GM21717 (cell line): ENCODE data around the gene MECR.
A peak's percentile ranks its signal among the peaks of the same experiment; 100 is the strongest.

Experiments used
- ATAC-seq: cut with Tn5 transposase; IDR thresholded peaks from one replicate; pipeline ENCODE4 v1.9.1; 2021; ENCODE audit warnings: mild to moderate bottlenecking, moderate library complexity; ENCODE audit not compliant: unreplicated experiment

Gene MECR

DNA sequence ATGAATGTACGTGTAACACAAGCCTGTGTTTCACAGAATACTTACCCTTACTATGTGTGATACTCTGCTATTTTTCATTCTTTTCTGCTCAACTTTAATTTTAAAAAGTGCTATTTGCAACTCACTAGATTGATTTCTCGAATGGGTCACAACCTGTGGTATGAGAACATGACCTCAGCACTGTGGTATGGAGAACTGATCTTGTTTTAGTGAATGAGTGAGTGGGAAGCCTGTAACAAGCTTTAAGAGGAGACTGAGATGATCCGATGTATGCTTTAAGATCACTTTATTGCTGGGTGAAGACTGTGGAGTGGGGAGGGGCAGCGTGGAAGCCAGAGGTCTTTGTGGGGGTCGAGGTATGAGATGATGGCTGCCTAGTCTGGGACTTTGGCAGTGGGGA is 21.6 kb downstream of the MECR start:
- ATAC-seq = no peak

DNA sequence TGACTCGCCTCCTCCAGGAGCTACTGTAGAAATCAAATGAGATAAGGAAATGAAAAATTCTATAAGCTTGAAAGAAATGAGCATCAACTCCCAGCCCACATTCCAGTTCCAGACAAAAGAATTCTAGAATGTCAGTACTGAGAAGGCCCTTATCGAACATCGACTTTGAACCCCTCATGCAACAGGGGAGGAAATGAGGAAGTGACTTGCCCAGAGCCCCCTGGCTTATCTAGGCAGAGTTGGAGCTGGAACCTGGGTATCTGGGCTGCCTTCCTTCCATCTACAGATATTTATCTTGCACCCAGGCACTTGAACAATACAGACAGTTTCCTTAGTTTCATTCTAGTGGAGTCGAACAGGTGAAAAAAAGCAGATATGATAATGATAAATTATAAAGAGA is 22.3 kb downstream of the MECR start:
- no peak for ATAC-seq

DNA sequence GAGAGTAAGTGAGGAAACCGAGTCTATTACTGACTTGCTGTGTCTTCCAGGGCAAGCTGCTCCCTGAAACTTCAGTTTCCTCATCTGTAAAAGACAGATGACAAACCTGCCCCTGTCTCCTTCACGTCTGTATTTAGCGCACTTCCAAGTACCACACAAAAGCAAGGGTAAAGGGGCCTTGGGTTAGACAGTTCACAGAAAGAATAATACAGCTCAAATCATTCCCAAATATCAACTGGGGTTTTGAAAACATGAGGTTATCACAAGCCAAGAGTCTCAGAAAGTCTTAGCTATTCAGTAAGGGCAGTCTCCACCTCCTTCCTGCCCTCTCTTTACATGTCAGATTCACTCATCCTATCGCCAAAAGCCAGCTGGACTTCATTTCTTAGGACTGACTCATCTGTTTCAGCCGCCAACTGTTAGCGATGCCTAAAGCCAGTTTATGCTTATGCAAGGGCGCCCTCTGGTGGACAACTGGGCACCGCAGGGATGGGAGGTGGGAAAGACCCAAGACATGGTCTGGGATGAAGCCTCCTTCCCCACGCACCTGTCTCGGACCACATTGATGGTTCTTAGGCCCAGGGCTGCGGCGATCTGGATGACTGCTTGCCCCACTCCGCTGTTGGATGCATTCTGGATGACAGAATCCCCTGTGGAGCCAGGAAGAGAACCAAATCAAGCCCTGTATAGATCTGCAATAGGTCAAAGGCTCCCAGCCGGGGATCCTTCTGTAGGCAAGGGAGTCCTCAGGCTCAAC is 28.0 kb downstream of the MECR start:
- no peak for ATAC-seq

DNA sequence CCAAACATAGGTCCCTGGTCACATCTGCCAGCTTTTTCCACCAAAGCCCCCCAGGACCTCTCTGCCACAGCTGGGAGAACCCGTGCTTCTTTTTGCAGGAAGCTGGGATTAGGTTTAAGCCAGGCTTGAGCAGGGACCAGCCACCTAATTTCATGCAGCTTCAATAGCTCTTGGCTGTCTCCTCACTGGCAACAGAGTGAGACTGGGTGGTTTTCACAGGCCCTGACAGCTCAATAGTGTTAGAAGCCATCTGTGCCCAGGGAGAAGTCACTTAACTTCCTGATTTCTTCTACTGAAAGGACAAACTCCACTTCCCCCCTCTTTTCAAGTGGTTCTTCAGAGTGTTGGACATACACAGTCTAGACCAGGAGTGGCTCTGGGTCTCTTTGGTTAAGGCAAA is 28.7 kb downstream of the MECR start:
- ATAC-seq = no peak

DNA sequence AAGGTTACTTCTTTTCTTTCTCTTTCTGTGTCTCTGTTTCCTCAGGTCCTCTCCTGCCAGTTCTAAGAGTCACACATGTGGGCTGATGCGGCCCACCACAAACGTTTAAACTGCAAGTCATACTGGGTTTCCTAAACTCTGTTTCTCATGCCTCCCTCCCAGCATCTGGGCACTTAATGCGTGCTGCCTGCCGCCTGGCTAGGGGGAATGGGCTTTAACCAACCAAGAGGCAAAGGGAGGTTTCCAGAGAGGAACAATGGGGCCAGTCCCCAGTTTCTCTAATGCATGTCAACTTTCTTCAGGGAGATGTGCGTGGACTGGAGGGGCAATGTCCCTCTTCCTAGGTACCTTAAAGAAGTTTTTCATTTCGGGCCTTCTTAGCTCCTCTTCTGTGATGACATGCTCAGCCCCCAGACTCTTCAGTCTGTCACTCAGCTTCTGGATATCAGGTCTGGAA is 29.1 kb downstream of the MECR start:
- ATAC-seq = no peak

DNA sequence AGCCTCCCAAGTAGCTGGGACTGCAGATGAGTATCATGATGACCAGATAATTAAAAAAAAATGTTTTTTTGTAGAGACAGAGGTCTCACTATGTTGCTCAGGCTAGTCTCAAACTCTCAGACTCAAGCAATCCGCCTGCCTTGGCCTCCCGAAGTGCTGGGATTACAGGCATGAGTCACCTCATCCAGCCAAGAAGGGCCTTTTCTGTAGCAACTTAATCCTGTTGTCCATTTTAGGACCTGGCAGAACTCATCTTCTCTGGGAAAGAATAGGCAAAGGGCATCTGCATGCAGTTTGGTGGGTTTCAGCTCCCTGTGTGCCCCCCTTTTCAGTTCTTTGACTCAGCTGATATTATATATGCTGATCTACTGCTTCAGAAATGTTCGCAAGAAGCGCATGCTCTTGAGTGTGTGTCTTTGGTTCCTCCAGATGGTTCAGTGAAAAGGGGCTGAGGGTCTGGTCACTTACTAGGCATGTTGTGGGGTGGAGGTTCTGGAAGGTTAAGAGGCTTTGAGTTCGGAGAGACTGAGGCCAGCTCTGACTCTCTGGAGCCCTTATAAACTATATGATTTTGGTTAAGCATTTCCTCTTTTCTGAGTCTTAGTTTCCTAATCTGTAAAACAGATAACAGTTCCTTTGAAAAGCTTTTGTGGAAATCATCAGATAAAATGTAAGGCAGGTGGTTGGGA is 29.7 kb downstream of the MECR start:
- ATAC-seq = no peak

DNA sequence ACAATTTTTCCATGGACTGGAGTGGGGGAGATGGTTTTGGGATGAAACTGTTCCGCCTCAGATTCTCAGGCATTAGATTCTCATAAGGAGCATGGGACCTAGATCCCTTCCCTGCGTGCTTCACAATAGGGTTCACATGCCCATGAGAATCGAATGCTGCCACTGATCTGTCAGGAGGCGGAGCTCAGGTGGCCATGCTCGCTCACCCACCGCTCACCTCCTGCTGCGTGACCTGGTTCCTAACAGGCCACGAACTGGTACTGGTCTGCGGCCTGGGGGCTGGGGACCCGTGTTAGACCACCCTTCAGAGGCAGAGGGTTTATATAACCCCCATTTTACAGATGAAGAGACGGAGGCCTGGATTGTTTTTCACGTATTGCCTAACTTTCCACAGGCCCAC is 32.7 kb downstream of the MECR start:
- ATAC-seq = no peak

DNA sequence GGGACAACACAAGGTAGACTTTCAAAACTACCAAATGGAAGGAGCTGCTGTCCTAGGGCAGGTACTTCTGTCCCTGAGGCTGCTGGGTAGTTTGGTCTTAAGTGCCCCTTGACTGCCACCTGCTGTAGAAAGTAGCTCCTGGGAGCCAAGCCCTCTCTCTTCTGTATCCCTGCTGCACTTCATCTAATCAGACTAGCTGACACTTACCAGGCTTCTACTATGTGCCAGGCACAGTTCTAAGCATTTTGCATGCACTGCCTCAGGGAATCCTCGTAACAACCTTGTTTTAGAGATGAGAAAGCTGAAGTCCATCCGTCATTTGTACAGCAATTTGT is 33.2 kb downstream of the MECR start:
- no peak for ATAC-seq

DNA sequence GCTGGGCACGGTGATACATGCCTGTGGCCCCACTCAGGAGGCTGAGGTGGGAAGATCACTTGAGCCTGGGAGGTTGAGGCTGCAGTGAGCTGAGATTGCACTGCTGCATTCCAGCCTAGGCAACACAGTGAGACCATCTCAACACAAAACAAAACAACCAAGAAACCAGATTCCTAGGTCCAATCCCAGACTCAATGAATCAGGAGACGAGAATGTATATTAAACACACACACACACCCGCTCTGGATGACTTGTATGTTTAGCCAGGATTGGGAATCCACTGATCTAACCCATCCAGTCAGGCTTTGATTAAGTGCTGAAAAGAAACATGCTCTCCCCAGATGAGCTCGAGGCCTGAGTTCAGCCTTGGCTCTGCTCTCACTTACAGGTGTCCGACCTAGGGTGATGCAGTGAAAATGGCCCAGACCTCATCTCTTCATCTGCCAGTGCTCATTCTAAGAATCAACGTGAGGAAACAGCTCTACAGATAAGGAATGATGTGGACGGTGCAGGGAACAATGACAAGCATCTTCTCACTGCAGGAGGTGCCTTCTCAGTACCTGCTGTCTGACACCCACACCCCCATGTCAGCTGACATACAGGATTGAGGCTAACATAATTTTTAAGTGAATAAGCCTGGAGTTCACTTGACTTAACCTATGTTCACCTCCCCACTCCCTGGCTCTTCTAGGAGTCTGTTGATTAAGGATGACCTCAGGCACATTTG is 33.7 kb downstream of the MECR start:
- ATAC-seq = no peak

DNA sequence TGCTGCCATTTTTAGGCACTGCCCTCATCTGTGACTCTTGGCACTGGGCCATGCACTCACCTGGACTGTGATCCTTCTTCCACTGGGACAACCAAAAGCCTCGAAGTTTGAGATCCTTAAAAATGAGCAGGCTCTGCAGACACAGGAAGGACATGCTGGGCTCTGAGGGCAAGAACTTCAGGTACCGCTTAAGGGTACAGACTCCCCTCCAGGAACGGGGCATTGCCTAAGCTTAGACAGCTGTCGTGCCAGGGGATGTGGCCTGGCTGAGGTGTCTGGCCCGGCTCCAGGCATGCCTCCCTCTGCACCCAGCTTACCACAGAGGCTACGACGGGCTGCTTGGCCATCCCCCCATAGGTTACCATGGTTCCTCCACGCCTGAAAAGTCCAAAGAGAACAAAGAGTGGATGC is 34.8 kb downstream of the MECR start:
- no peak for ATAC-seq

DNA sequence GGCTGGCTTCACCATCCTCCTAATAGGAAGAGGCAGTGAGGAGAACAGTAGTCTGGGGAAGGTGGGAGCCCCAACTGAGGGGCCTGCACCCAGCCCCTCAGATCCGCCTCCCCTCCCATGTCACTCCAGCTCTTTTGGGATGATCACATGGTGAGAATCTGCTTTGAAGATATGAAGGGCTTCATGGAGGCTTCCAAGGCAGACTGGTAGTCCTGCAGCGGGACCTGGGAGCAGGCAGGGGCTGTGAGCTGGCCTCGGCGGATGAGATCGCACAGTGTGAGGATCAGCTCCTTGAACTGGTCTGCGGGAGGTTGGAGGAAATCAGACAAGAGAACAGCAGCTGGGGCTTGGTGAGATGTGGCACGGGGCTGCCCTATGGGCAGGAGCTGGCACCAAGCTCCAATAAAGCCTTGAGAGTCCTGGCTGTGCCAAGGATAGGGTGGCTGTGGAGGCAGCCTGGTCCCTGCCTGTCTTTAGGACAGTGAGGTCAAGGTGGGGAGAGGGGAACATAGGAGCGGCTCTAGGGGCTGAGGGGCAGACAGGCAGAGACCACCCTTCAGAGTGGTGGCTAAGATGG is 36.8 kb downstream of the MECR start:
- ATAC-seq = no peak

DNA sequence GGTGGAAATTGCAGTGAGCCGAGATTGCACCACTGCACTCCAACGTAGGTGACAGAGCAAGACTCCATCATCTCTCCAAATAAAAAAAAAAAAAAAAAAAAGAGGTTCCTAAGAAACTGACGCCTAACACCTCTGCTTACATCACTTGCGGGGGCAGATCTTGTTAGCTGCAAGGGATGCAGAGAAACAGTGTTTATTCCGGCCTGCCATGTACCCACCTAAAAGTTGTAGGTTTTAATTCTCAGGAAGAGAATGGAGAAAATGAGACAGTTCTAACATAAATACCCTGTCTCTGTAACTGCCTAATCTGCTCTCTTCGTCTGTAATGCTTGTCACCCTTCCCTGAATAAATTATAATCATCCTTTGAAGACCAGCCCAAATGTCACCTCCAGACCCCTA is 40.0 kb downstream of the MECR start:
- ATAC-seq = no peak

DNA sequence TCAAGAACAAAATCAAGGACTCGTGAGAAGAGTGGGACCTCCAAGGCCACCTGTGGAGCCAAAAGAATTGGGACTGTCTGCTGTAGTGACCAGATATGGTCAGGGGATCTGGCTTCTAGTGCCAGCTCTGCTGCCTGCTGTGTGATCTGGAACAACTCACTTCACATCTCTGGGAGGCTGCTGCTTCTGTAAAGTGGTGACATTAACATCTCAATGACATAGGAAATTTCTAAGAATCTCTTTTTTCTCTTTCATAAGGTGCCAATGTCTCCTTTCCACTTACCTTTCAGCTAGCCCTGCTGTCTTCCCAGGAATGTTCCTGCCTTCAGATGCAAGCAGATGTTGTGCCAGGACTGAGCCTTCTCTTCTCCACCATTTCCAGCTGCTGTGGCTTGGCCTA is 44.0 kb downstream of the MECR start:
- ATAC-seq = no peak

DNA sequence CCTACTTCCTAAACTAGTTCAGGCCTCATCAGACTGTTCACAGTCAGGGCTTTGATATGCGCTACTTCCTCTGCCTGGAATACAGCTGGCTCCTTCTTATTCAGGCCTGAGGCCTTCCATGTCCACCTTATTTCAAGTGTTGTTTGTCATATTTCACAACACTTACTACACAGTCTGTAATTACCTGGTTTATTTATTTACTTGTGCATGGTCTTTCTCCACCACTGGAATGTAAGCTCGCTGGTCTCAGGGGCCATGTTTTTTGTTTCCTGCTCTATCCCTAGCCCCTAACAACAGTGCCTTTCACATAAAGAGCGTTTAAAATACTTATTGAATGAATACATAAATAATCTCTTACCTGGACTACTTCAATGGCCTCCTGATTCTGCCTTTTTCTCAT is 44.5 kb downstream of the MECR start:
- no peak for ATAC-seq

DNA sequence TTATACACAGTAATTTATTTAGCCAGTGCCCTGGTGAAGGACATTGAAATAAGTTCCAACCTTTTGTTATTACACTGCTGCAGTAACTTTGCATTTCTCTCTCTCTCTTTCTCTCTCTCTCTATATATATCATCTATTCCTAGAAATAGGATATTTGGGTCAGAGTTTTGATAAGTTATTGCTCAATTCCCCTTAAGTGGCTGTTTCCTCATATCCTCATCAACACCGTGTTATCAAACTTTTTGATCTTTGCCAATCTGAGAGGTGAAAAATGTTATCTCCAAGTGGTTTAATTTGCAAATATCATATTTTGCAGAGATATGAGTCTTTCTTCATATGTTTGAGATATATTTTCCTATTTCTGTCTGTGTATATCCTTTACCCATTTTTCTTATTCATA is 47.4 kb downstream of the MECR start:
- no peak for ATAC-seq

DNA sequence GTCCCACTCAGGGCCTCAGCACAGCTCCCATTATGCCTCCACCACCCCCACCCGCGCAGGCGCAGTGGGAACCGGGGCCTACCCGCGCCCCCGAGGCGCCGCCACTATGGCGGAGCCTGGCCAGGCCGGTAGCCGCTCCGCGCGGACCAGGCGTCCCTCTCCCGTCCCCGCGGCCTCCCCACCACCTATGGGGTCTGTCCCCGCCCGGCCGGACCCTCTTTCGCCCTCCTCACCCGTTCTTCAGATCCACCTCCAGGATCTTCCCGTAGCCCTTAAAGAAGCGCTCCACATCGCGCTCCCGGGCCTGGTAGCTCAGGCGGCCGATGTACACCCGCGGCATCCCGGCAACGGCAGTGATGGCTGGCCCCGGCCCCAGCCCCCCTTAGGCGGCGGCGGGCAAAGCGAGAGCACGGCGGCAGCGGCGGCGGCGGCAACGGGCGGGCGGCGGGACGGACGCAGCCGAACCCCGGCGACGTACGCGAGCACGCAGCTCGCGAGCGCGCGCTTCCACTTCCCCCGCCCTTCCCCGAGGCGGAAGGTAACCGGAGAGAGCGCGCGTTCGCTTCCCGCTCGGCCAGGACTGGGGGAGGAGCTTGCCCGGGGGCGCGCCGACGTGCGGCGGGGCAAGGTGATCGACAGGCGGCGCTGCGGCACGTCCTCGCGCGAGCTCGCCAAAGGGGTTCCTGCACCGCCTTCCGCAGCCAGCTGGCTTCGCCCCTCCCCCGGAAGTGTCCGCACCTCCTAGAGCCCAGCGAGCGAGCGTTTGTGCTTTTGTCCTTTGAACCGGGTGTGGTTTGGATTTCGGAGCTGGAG is 49.1 kb downstream of the MECR start, which contains the start of gene SRSF4:
TSS of gene SRSF4 (minus strand) at position 488 of the 813 bp plus-strand sequence. CDS start at position 340, 148 bp downstream.
- peak; percentile 76 for ATAC-seq

DNA sequence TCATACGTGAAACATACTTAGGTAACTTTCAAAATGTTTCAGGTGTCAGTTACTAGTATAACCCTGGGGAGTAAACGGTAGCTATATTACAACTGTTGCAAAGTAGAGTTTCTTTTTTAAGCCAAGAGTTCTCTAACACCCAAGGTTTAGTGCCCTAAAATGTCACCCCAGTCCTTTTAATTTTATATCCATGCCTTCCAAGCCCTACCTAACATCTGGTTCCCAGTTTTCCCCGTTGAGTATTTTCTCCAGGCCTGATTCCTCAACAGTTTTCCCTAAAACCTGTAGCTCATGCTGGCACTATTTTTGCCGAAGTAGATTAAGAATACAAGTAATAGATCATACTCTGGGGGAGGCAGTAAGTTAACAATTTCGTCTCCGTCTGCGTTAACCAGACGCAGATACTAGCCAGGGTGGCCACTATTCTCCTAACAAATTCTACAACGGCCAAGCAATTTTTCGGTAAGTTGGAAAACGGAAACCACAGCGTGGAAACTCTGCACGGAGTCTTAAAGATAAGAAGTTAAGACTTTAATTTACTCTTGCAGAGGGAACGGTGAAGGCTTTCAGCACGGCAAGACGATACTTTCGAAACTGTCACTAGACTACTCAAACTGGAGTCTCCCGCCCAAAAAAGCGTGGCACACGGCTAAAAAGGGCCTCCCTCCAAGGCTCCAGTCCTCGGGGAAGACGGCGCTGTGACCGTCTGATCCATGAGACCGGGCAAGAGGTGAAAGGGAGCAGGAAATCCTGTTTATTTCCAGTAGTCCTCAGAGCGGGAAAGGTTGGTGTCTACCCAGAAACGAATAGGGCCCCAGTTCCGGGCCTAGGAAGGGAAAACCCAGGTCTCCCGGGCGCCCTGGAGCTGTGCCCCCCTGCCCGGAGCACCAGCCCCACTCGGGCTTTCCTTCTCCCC is 50.0 kb downstream of the MECR start:
- peak; percentile 4 for ATAC-seq

DNA sequence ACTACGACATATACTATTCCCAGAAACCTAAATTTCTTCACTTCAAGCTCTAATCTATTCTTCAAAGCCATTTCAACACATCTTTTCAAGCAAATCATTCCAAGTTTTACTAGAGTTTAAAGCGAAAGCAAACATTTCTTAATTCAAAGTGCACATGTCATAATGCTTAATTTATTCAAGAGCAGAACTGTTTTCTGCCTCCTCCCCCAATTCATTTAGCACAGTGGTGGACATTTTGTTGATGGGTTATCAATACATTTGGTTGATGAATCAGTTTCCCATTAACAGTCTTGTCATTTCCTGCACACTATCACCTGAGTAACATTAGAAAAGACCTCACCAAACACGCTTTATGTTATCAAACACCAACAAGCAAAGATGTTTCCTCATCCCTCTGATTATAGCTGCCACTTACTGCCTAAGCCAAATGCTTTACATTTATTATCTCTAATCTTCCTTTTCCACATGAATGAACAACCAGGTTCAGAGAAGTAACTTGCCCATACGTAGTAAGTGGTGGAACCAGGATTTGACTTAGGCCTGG is 51.0 kb downstream of the MECR start:
- ATAC-seq = no peak

DNA sequence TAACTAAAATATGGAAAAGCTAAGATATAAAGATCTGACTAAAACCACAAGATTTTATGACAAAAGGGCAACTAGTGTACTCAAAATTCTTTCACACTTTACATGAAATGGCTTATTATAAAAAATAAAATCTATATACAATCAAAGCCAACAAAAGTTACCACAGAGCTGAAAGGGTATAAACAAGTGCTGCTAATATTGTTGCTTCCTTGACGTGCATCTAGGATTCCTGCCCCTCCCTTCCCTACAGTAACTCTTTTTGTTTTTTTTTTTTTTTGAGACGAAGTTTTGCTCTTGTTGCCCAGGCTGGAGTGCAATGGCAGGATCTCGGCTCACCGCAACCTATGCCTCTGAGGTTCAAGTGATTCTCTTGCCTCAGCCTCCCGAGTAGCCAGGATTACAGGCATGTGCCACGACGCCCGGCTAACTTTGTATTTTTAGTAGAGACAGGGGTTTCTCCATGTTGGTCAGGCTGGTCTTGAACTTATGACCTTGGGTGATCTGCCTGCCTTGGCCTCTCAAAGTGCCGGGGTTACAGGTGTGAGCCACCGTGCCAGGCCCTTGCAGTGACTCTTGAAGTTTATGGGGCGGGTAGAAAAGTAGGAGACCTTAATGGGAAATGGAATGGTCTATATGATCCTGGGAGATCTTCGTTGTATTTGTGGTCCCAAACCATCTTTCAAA is 53.6 kb downstream of the MECR start:
- ATAC-seq = no peak
